HG03039 (cell line): ENCODE results near the gene P2RY6.

ENCODE experiments used
- ATAC-seq: cut with Tn5 transposase; IDR thresholded peaks from one replicate; pipeline ENCODE4 v1.9.1; 2021; ENCODE audit warnings: mild to moderate bottlenecking, moderate library complexity; ENCODE audit not compliant: unreplicated experiment

The P2RY6 gene

DNA sequence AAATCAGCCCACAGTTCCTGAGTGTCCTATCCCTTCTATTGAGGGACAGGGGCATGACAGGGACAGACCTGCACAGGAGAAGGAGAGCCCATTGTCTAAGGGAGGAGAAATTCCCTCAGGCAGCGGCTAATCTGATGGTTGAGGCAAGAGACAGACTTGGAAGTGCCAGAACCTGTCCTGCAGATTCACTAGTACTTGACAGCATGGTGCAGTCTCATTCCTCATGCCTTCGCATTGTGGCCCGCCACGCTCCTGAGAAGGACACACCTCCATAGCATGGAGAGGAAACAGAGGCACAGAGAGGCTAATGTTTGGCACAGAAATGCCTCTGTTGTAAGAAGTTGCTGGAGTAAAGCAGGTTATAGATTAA is 3.2 kb downstream of the P2RY6 start:
- ATAC-seq = no peak

GRCh38 chr11:73277467-73277866 is 5.3 kb downstream of the P2RY6 start:
- ATAC-seq = no peak

- ATAC-seq = no peak
Observed at GRCh38 chr11:73280626-73281025, 8.5 kb downstream of the P2RY6 start.

- no peak for ATAC-seq
Observed at GRCh38 chr11:73281201-73281741, 9.1 kb downstream of the P2RY6 start.

DNA sequence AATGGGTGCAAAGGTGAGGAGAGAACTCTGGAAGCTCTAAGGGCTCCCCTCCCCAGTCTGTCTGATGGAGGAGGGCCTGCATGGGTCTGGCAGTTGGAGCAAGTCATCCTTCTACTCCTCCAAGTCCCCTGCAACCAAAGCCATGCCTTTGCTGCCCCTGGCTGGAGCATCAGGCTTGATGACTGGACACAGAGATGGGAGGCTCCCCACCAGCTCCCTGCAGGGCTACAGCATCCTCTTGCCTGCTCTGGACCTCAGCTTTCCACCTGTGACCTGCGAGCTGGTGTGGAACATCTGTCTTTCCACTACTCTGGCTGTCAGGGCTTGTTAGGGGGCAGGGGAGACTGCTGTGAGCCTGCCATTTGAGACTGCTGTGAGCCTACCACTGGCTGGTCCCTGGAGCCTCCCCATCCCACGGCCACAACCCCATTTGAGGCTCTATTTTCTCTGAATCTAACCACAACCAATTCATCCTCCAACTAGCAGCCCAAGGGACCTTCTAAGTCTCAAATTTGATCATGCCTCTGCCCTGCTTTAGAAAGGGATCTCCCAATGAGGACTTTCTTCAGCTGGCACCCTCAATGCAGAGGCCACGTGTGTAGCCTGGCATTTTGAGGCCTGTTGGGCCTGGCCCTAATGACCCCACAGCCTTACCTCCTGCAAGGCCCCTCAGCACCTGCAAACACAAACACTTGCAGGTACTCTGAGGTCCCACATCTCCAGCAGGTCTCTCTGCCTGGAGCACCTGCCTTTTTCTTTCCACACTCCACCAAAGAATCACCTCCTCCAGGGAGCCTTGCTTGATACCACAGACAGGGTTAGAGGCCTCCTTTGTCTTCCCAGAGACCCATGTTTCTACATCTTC is 9.9 kb downstream of the P2RY6 start:
- no peak for ATAC-seq

GRCh38 chr11:73283276-73284000 is 11.3 kb downstream of the P2RY6 start:
- no peak for ATAC-seq

DNA sequence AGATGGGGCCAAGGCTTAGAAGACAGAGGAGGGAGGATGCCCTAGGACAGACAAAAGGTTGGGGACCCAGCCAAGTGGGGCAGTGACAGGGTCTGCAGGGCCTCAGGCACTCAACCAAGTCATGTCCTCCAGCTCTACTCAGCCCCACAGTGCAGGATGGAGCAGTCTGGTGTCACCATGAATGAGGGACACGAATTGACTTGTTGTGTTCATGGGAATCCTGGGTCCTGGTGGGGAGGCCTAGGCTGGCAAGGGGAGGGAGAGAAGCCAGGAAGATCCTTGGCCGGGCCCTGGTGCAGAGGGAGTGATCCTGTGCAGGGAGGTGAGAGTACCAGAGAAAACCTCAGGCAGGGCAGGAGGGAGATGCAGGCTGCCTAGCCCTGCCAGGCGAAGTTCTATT is 12.0 kb downstream of the P2RY6 start:
- ATAC-seq = no peak

DNA sequence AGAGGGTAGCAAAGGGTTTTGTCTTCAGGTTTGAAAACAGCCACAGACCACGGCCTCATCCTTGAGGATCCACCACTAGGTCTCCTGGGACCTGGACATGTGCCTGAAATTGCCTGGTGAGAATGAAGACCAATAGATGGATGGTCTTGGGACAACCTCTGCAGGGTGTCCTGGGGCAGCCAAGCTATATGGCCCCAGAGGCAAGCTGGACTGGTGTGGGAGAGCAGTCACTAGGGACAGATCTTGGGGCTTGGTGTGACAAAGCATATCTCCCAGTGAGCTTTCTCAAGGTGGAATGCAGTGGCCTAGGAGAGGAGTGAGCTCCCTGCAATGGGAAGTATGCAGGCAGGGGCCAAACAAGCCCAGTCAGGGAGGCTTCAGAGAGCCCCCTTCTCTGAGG is 13.6 kb downstream of the P2RY6 start:
- no peak for ATAC-seq

DNA sequence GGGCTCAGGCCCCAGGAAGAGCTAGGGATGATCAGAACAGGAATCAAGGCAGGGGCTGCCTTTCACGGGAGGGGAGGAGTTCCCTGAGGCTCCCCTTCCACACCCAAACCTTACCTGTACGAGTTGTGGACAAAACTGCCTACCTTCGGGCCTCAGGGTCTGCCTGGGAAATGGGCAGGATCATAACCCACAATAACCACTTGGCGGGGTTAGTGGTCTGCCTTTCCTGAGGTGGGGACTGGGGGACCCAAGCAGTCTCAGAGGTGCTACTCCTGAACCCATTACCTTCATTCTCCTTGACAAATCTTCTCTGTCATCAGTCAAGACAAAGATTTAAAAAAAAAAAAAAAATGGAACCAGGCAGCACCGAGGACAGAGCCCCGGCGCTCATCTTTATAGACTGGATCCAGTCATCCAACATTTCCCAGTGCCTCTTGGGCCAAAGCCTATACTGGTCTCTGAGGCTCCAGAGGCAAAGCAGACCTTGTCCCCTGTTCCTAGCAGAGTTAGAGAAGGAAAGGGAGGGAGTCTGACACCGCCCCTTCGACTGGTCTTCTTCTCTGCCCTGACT is 14.2 kb downstream of the P2RY6 start:
- ATAC-seq = no peak

DNA sequence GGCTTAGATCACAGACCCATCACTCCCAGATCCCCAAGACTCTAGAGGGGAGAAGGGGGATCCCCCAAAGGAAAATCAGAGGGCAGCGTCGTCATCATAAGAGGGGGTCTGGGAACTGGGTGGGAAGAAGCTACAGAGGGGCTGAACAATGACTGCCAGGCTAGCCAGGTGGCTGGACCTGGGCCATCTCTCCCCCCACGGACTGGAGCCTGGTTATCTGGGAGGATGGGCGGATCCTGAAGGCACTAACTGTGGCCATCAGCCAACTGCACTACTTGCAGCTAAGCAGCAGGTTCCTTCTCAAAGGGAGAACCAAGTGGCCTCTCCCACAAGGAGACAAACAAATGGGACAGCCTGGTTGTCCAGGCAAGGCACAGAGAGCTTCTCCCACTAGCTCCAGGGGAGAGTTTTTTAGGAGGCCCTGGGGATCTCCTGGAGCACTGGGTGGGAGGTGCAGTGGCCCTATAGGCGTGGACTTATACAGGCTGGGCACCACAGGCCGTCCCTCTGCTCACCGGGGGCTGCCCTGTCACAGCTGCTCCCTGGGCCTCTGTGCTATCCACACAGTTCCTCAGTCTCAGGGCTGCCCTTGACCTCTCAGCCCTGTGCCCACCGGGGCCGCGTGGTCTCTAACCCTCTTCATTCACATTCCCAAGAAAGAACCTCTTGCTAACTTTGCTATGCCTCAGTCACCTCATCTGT is 15.4 kb downstream of the P2RY6 start:
- ATAC-seq = no peak

DNA sequence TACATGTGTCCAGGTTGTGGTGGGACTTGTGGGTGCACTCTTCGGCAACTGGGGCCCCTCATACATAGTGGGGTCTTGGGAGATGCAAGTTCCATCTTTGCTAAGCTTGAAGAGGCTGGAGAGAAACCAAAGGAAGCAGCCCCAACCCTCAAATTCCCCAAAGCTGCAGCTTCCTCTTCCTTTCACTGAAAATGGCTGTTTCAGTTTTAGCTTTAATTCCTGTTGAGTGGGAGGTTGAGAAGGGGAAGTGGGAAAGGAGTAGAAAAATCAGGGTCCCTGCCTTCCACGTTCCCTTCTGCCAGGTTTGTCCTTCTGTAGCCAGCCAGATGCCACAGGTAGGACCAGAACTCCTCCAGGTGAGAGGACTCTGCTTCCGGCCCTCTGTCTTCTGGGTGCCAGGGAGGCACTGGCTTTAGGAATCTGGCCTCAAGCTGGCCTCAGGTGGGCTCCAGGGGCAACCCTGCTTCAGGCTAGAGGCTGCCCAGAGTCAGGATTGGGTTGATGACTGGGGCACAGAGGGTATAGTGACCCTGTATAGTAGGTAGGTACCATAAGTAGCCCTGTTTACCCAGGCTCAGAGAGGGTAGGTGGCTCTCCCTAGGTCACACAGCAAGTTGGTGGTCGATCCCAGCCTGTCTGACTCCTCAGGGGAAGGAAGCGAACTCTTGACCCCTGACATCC is 16.2 kb downstream of the P2RY6 start:
- ATAC-seq = no peak

- ATAC-seq = peak; percentile 46
Observed at GRCh38 chr11:73288873-73289707, 17.0 kb downstream of the P2RY6 start.

DNA sequence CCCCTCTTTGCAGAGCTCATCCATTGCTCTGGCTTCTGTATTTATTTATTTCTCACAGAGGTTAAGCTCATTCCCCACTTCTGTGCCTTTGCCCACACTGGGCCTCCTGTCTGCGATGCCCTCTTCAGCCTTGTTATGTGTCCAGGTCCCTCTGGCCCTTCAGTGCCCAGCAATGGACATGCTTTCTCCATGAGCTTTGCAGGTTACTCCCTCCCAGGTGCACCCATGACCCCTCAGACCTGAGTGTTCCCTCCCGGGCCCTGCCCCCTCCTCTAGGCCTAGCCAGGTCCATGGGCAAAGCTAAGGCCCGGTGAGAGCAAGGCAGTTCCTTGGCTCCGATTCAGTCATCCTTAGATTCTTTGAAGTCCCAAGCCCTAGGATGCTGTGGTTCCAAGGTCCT is 18.4 kb downstream of the P2RY6 start:
- no peak for ATAC-seq

GRCh38 chr11:73291196-73291595 is 19.1 kb downstream of the P2RY6 start:
- ATAC-seq = no peak

DNA sequence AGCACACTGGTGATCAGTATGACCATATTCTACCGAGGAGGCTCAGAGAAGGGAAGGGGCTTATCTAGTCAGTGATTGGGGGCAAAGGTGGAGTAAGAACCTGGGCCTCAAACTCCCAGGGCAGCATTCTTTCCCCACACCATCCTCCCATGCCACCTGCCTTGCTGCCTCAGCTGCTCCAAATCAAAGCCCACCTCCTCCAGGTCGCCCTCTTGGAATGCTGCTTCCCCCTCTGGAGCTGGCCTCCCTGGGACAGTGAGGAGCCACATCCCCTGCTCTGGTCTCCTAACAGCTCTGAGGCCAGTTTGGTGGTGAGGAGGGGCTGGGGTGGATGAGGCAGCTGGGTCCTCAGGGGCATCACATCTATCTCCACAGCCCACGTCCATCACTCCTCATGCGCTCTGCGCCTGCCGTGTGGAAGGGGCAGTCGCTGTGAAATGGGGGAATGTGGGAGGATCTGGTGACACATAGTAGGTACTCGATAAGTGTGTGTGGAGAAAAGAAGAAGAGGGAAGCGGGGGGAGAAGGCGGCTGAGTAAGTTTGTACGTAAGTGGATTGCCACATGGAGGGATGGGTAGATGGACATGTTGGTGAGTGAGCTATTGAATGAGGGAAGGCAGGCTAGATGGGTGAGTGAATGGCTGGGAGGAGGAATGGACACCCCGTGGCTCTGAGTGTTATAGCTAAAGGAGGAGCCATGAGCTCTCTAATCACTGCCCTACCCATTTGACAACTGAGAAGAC is 19.8 kb downstream of the P2RY6 start:
- no peak for ATAC-seq

DNA sequence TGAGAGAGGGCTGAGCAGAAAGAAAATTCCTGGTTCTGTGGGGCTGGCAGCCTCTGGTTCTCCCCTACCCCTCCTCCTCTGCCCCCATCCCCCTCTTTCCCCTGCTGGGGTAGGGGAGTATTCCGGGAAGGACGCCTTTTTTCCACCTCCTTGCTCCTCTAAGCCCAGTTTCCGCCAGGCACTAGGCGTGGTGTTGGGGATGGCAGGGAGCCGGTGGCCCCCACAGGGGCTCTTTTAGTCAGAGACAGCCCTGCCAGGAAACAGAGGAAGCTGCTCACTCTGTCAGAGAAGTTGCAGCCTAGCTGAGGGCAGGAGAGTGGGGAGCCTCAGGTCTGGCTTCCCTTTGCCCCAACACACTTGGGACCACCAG is 20.4 kb downstream of the P2RY6 start:
- no peak for ATAC-seq

- ATAC-seq = no peak
Observed at GRCh38 chr11:73293356-73293936, 21.3 kb downstream of the P2RY6 start.

DNA sequence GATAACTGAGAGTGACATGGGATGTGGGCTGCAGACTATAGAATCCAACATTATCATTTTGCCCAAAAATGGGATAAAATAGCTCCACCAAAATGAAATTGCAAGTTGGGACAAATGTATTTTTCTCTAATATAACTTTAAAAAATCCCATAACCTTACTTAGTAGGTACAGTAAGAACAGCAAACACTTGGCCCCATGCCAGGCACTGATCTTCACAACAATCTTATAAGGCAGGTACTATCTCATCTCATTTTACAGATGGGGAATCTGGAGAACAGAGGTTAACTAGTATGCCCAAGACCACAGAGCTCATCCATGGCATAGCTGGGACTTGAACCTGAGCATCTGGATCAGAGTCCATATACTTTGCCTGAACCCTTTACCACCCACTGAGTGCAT is 22.5 kb downstream of the P2RY6 start:
- ATAC-seq = no peak
